GM18861 (cell line): ENCODE data around the gene STEAP2.

Source experiments
- ATAC-seq: cut with Tn5 transposase; IDR thresholded peaks from one replicate; pipeline ENCODE4 v1.9.1; 2021; ENCODE audit not compliant: unreplicated experiment

The STEAP2 gene

DNA sequence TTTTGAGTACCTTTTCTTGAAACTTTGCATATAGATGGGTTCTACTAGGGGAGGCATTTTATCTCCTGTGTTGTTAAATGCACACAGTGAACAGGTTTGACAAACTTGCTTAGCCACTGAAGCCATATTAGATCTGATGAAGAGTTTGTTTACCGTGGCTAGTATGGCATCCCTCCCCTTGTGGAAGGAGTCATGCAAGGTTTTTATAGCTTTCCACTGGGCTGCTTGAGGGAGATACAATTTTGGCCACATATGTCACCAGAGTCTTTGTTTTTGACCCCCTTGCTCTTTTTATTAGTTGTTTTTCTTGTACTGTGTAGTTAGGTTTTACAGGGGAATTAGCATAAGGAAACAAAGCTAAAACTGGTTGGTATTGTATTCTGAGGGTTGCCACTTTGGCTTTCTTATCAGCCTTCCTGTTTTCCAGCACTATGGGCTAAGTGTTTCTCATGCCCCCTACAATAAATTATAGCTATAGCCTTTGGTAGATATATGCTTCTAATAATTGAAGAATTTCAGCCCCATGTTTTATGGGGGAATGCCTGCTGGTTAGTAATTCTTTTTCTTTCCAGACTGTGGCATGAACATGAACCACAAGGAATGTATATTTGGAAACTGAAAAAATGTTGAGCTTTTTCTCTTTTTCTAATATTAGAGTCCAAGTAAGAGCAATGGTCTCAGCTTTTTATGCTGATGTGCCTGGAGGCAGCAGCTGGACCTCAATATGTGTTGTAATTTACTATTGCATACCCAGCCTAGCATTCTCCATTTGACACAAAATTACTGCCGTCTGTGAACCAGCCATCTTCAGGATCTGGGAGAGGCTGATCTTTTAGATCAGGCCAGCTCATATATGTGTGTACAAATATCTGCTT is 18.4 kb upstream of the STEAP2 start:
- ATAC-seq: no peak

DNA sequence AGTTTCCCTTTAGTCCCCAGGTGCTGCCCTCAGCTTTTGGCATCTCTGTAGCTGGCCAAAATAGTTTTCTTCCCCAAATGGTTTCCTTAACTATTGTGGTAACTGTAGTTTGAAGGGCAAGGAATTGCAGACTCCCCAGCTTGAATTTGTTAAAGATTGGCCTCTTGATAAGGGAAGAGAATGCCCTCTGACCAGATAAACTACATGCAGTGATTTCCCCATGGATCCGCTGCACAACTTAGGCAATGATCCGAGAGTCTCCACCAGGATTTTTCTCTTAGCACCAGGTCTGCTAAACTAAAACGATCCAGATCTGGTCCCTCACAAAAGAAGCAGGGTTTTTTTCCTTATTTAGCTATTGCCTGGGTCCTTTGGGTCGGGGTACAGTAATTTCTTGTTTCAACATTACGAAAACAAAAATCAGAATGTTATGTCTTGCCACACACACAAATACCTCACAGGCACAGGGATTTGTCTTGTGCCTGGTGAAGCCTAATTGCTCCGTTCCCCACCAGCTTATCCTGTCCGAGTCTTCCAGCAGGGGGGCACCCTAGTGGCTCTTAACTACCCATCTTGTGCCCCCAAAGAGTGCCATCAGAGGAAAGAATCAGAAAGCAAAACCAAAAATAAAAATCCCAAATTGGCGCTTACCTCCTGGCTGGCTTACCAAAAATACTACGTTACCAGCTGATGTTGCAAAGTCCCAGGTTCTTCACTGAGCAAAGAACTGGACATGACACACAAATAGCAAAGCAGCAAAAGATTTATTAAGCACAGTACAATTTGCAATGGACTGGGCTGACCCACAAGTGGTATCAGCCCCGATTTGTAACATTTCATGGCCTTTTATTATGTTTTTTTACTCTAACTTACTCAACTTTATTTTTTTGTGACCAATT is 16.4 kb upstream of the STEAP2 start:
- ATAC-seq: no peak

- no peak for ATAC-seq
Observed at GRCh38 chr7:90201500-90202195, 9.9 kb upstream of the STEAP2 start.

- ATAC-seq: no peak
Observed at GRCh38 chr7:90207956-90208355, 3.6 kb upstream of the STEAP2 start.

GRCh38 chr7:90209776-90210175 is 1.8 kb upstream of the STEAP2 start:
- no peak for ATAC-seq

GRCh38 chr7:90210475-90210874 is 1.1 kb upstream of the STEAP2 start:
- no peak for ATAC-seq

GRCh38 chr7:90210981-90211380 is 559 bp upstream of the STEAP2 start:
- ATAC-seq: no peak

GRCh38 chr7:90212149-90212495 is 582 bp downstream of the STEAP2 start:
- ATAC-seq: no peak

DNA sequence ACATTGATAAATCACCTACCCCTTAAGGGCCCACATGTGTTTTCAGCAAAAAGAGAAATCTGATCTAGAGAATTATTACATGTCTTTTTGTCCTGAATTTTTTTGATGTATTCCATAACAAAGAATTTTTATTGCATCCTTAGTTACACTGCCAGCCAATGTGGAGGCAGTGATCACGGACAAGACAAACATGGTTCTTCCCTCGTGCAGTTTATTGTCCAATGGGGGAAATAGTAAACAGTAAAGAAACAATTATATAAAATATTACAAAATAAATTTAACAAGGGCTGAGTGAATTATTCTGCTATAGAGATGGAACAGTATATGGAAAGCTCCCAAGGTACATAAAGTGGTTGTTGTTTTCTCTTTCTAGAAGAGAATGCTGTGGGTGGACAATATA is 2.0 kb downstream of the STEAP2 start:
- ATAC-seq: no peak

- no peak for ATAC-seq
Observed at GRCh38 chr7:90216080-90216674, 4.6 kb downstream of the STEAP2 start.

DNA sequence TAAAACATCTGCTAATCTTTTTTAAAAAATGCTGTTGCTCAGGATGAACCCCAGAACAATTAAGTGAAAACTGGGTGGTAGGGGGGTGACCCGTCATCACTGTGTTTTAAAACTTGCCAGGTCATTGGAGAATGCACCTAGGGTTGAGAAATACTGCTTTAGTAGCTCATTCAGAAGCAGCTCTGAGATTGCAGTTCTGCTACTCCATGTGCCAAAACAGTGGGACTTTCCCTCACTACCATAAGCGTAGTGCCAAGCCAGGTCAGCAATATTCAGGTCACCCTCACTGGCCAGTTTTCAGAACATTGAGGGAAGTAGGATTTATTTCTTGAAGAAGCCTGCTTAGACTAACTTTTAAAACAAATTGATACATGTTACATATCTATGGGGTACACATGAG is 5.2 kb downstream of the STEAP2 start:
- no peak for ATAC-seq

DNA sequence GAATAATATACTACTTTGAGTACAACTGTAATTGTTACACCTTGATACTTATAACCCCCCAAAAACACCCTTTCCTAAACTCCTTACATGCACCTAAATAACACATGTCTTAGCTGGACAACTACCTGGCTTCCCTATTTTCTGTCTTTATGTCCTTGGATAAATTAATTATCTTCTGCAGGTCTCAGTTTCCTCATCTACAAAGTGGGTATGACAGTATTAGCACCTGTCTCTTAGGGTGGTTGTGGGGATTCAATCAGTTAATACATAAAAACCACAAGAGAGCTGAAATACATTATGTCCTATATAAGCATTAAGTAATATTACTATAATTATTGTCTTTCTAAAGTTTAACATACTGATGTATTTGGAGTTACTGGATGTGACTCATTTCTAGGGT is 10.8 kb downstream of the STEAP2 start:
- ATAC-seq: no peak

DNA sequence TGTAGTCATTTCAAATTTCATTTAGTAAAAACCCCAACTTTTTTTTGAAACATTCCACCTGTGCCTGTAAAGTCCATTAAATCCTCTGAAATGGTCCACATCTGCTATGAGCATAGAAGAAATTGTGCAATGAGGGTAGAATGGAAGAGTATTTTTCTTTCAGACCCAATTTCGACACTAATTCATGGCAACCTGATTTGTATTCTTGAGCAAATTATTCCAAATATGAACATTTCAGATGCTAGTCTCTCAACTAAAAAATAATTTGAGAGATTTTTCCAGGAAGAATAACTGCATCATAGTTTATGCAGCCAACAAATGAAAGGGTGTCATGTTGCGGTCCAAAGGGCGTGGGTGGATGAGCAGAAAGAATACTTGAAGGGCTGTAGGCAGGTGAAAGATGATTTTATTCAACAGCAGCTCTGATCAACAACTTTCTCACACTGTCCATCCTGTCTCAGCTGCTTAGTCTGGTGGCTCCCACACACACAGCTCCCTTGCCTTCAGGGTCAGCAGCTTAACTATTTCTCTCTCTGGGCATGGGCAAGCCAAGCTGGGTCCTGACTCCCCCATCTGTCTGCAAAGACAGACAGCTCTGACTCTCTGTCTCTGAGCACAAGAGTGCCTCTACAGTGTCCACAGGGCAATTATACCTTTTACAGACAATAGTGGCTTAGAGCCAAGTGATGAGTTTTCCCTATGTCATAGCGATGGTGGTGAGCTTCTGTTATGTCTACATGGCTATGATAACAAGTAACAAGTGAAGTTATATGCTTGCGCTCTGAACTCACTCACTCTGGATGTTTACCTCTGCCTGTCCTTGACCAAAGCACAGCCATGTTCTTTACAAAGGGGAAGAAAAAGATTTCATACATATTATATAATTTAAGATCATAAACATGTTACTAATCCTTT is 11.5 kb downstream of the STEAP2 start:
- ATAC-seq: no peak

DNA sequence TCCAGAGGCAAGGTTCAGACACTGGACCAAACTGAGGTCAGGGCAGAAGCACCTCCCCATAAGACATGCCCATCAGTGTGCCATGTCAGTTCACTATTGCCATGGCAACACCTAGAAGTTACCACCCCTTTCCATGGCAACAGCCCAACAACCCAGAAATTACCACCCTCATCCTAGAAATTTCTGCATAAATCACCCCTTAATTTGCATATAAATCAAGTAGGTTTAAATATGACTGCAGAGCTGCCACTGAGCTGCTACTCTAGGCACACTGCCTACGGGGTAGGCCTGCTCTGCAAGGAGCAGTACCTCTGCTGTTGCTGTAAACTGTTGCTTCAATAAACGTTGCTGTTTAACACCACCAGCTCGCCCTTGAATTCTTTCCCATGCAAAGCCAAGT is 12.7 kb downstream of the STEAP2 start:
- no peak for ATAC-seq

DNA sequence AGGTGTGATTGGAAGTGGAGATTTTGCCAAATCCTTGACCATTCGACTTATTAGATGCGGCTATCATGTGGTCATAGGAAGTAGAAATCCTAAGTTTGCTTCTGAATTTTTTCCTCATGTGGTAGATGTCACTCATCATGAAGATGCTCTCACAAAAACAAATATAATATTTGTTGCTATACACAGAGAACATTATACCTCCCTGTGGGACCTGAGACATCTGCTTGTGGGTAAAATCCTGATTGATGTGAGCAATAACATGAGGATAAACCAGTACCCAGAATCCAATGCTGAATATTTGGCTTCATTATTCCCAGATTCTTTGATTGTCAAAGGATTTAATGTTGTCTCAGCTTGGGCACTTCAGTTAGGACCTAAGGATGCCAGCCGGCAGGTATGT is 13.6 kb downstream of the STEAP2 start:
- no peak for ATAC-seq

- no peak for ATAC-seq
Observed at GRCh38 chr7:90225601-90226000, 14.1 kb downstream of the STEAP2 start.

GRCh38 chr7:90227259-90227658 is 15.7 kb downstream of the STEAP2 start:
- no peak for ATAC-seq

DNA sequence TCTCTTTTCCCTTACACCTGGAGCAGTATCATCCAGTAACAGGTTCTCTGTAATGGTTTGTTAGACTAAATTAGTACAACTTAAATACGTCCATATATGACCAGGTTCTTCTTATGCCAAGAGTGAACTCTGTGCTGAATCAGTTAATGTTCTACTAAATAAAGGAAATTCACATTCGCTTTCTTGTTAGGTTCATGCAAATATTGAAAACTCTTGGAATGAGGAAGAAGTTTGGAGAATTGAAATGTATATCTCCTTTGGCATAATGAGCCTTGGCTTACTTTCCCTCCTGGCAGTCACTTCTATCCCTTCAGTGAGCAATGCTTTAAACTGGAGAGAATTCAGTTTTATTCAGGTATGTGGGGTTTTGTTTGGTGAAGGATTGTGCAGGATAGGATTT is 18.1 kb downstream of the STEAP2 start:
- ATAC-seq: no peak

DNA sequence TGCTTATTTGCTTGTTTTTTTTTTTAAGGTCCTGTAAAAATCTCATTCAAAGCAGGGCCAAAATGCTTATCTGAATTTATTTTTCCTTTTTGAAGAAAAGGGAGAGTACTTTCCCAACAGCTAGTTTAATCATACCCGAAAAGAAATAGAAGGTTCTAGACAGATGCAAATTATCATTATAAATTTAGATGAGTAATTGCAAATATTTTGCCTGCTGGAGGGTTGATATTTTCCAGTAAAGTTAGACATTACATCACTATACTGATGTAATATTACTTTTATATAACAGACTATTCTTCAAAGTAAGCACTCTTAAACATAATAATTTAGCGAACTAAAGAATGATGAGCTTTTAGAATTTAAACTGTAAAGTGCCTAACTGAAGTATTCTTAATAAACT is 19.3 kb downstream of the STEAP2 start:
- ATAC-seq: no peak

DNA sequence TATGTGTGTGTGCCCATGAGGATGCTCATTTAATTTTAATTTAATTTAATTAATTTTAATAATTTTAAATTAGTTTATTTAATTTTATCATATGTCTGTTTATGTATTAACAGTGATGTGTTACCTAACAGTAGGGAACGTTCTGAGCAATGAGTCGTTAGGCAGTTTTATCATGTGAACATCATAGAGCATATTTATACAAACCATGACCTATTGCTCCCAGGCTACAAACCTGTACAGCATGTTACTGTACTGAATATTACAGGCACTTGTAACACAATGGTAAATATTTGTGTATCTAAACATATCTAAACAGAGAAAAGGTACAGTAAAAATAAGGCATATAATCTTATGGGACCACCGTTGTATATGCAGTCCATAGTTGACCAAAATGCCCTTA is 19.8 kb downstream of the STEAP2 start:
- ATAC-seq: no peak
